HG02885 (cell line): Measurements from ENCODE around the gene PDLIM5.
"Not testable (repeated sequence)": the region's sequence is repeated elsewhere in the genome, so short reads cannot be mapped to it uniquely, and the experiment has no call there.

ENCODE experiments used
- ATAC-seq: cut with Tn5 transposase; IDR thresholded peaks from one replicate; pipeline ENCODE4 v1.9.1; 2021; ENCODE audit warnings: mild to moderate bottlenecking; ENCODE audit not compliant: unreplicated experiment, poor library complexity

The PDLIM5 gene

GRCh38 chr4:94459462-94460161, 7.9 kb downstream of the PDLIM5 start:
- ATAC-seq, result no peak

- no peak for ATAC-seq
Observed at GRCh38 chr4:94461506-94461905, 9.8 kb downstream of the PDLIM5 start.

- ATAC-seq, result no peak
Observed at GRCh38 chr4:94462572-94462971, 10.8 kb downstream of the PDLIM5 start.

- ATAC-seq, result no peak
Observed at GRCh38 chr4:94463771-94464170, 12.0 kb downstream of the PDLIM5 start.

GRCh38 chr4:94466371-94466770, 14.6 kb downstream of the PDLIM5 start:
- no peak for ATAC-seq

GRCh38 chr4:94466923-94467322, 15.2 kb downstream of the PDLIM5 start:
- no peak for ATAC-seq

- ATAC-seq, result no peak
Observed at GRCh38 chr4:94468093-94468769, 16.5 kb downstream of the PDLIM5 start.

GRCh38 chr4:94469221-94469784, 17.6 kb downstream of the PDLIM5 start:
- ATAC-seq, result peak; percentile 73

GRCh38 chr4:94470132-94470531, 18.4 kb downstream of the PDLIM5 start:
- no peak for ATAC-seq

- ATAC-seq, result not testable (repeated sequence)
Observed at GRCh38 chr4:94470782-94471181, 19.0 kb downstream of the PDLIM5 start.

- ATAC-seq, result no peak
Observed at GRCh38 chr4:94472056-94472826, 20.5 kb downstream of the PDLIM5 start.

- ATAC-seq, result no peak
Observed at GRCh38 chr4:94475050-94475449, 23.3 kb downstream of the PDLIM5 start.

GRCh38 chr4:94475794-94476193, 24.1 kb downstream of the PDLIM5 start:
- ATAC-seq, result no peak

GRCh38 chr4:94477227-94477626, 25.5 kb downstream of the PDLIM5 start:
- no peak for ATAC-seq

- not testable (repeated sequence) for ATAC-seq
Observed at GRCh38 chr4:94478805-94479204, 27.1 kb downstream of the PDLIM5 start.

GRCh38 chr4:94479358-94480141, 27.8 kb downstream of the PDLIM5 start:
- no peak for ATAC-seq

GRCh38 chr4:94480362-94480951, 28.7 kb downstream of the PDLIM5 start:
- no peak for ATAC-seq

- ATAC-seq, result no peak
Observed at GRCh38 chr4:94483895-94484294, 32.2 kb downstream of the PDLIM5 start.

- no peak for ATAC-seq
Observed at GRCh38 chr4:94484818-94485217, 33.1 kb downstream of the PDLIM5 start.

- no peak for ATAC-seq
Observed at GRCh38 chr4:94486372-94486801, 34.6 kb downstream of the PDLIM5 start.
